WTC11 (cell line): Measurements from ENCODE around the gene FAAP24. TPM values are rescaled to one million over a fixed set of nuclear protein-coding genes. Genes with fewer than 3 reads are reported as not detected.

Source experiments
- ATAC-seq: fragments of 200-7000 bp; cut with Tn5 transposase; 2 replicates; pipeline ENCODE4 v1.10.0; 2021; ENCODE audit warnings: mild to moderate bottlenecking, moderate library complexity
- CTCF ChIA-PET: fragments of 300-600 bp; sonication (Branson Sonifier 250); formaldehyde crosslinking; loops from one replicate; lab custom pipeline; 2021; ENCODE audit warnings: antibody characterized with exemption; lab: Charles Lee
- POLR2A ChIA-PET: fragments of 350-600 bp; sonication (Branson Sonifier 250); formaldehyde crosslinking; loops from one replicate; lab custom pipeline; 2021; ENCODE audit warnings: antibody characterized with exemption; lab: Charles Lee
- DNase-seq: peaks from one replicate; pipeline ENCODE4 v3.0.0; 2021; ENCODE audit warnings: low spot score
- H3K27ac Mint-ChIP-seq: 2 replicates; pipeline ENCODE4 v1.8.0; 2021; ENCODE audit warnings: mixed read lengths
- H3K27me3 Mint-ChIP-seq: 2 replicates; pipeline ENCODE4 v1.8.0; 2021; ENCODE audit warnings: low read depth, mild to moderate bottlenecking, moderate library complexity, mixed read lengths
- H3K36me3 Mint-ChIP-seq: 2 replicates; pipeline ENCODE4 v1.8.0; 2021; ENCODE audit warnings: mixed read lengths
- H3K4me1 Mint-ChIP-seq: 2 replicates; pipeline ENCODE4 v1.8.0; 2022; ENCODE audit warnings: mixed read lengths
- H3K4me3 Mint-ChIP-seq: 2 replicates; pipeline ENCODE4 v1.8.0; 2021; ENCODE audit warnings: mild to moderate bottlenecking, moderate library complexity, mixed read lengths
- H3K9me3 Mint-ChIP-seq: 2 replicates; pipeline ENCODE4 v1.8.0; 2021; ENCODE audit warnings: mixed read lengths
- ATF3 ChIP-seq: sonication (generic); formaldehyde crosslinking; conservative IDR thresholded peaks from 2 replicates; pipeline ENCODE4 v1.8.1; 2022; ENCODE audit warnings: mild to moderate bottlenecking, missing genetic modification reagents
- ATF6 ChIP-seq: sonication (generic); formaldehyde crosslinking; IDR thresholded peaks from 2 replicates; pipeline ENCODE4 v1.8.1; 2023; ENCODE audit warnings: mild to moderate bottlenecking, missing genetic modification reagents
- CBFB ChIP-seq: sonication (generic); formaldehyde crosslinking; IDR thresholded peaks from 2 replicates; pipeline ENCODE4 v1.8.1; 2022; ENCODE audit warnings: mild to moderate bottlenecking, low read depth, missing genetic modification reagents
- CDX4 ChIP-seq: fragments of 250-450 bp; sonication (Bioruptor Pico); IDR thresholded peaks from 2 replicates; pipeline ENCODE4 v1.9.0; 2021; ENCODE audit warnings: moderate library complexity, mild to moderate bottlenecking, inconsistent platforms, borderline replicate concordance
- CREB1 ChIP-seq: sonication (generic); formaldehyde crosslinking; IDR thresholded peaks from 2 replicates; pipeline ENCODE4 v1.8.0; 2023; ENCODE audit warnings: mild to moderate bottlenecking, missing genetic modification reagents
- E2F5 ChIP-seq: sonication (generic); formaldehyde crosslinking; IDR thresholded peaks from 2 replicates; pipeline ENCODE4 v1.8.1; 2022; ENCODE audit warnings: mild to moderate bottlenecking, moderate library complexity, missing genetic modification reagents
- ESRRA ChIP-seq: sonication (generic); formaldehyde crosslinking; IDR thresholded peaks from 2 replicates; pipeline ENCODE4 v1.8.1; 2022; ENCODE audit warnings: mild to moderate bottlenecking, missing genetic modification reagents, borderline replicate concordance
- GRHL2 ChIP-seq: fragments of 250-450 bp; sonication (Bioruptor Pico); IDR thresholded peaks from 2 replicates; pipeline ENCODE4 v1.8.0; 2022; ENCODE audit warnings: mild to moderate bottlenecking, moderate library complexity; ENCODE audit not compliant: insufficient replicate concordance, severe bottlenecking
- GTF2I ChIP-seq: fragments of 250-450 bp; sonication (Bioruptor Pico); conservative IDR thresholded peaks from 2 replicates; pipeline ENCODE4 v1.4.0; 2021; ENCODE audit warnings: mild to moderate bottlenecking
- HMGA2 ChIP-seq: fragments of 250-450 bp; sonication (Bioruptor Pico); IDR thresholded peaks from 2 replicates; pipeline ENCODE4 v1.4.0; 2021; ENCODE audit warnings: mild to moderate bottlenecking, moderate library complexity
- IRF1 ChIP-seq: sonication (generic); formaldehyde crosslinking; IDR thresholded peaks from 2 replicates; pipeline ENCODE4 v1.8.0; 2023; ENCODE audit warnings: missing genetic modification reagents
- JAZF1 ChIP-seq: fragments of 250-450 bp; sonication (Bioruptor Pico); IDR thresholded peaks from 2 replicates; pipeline ENCODE4 v1.9.0; 2021; ENCODE audit warnings: moderate library complexity, mild to moderate bottlenecking, inconsistent platforms
- KAT7 ChIP-seq: sonication (generic); formaldehyde crosslinking; IDR thresholded peaks from 2 replicates; pipeline ENCODE4 v1.8.1; 2023; ENCODE audit warnings: missing genetic modification reagents, mild to moderate bottlenecking, borderline replicate concordance
- MLX ChIP-seq: sonication (generic); formaldehyde crosslinking; IDR thresholded peaks from 2 replicates; pipeline ENCODE4 v1.8.1; 2023; ENCODE audit warnings: mild to moderate bottlenecking, missing genetic modification reagents, moderate library complexity
- NFATC4 ChIP-seq: fragments of 250-450 bp; sonication (Bioruptor Pico); IDR thresholded peaks from 2 replicates; pipeline ENCODE4 v1.9.0; 2021; ENCODE audit warnings: mild to moderate bottlenecking
- NFYB ChIP-seq: sonication (generic); formaldehyde crosslinking; conservative IDR thresholded peaks from 2 replicates; pipeline ENCODE4 v1.8.0; 2022; ENCODE audit warnings: low read depth, missing genetic modification reagents
- NR2C2 ChIP-seq: sonication (generic); formaldehyde crosslinking; IDR thresholded peaks from 2 replicates; pipeline ENCODE4 v1.8.0; 2022; ENCODE audit warnings: mild to moderate bottlenecking, missing genetic modification reagents
- OVOL2 ChIP-seq: fragments of 250-450 bp; sonication (Bioruptor Pico); IDR thresholded peaks from 2 replicates; pipeline ENCODE4 v1.9.0; 2021; ENCODE audit warnings: mild to moderate bottlenecking, borderline replicate concordance
- SOX15 ChIP-seq: fragments of 250-450 bp; sonication (Bioruptor Pico); IDR thresholded peaks from 2 replicates; pipeline ENCODE4 v1.9.0; 2021; ENCODE audit warnings: mild to moderate bottlenecking
- STAT6 ChIP-seq: sonication (generic); formaldehyde crosslinking; conservative IDR thresholded peaks from 2 replicates; pipeline ENCODE4 v1.8.1; 2023; ENCODE audit warnings: mild to moderate bottlenecking, low read depth, missing genetic modification reagents, moderate library complexity
- TEAD1 ChIP-seq: sonication (generic); formaldehyde crosslinking; IDR thresholded peaks from 2 replicates; pipeline ENCODE4 v1.8.0; 2022; ENCODE audit warnings: mild to moderate bottlenecking, missing genetic modification reagents
- TEAD4 ChIP-seq: sonication (generic); formaldehyde crosslinking; IDR thresholded peaks from 2 replicates; pipeline ENCODE4 v1.8.0; 2022; ENCODE audit warnings: mild to moderate bottlenecking, missing genetic modification reagents
- USF1 ChIP-seq: sonication (generic); formaldehyde crosslinking; IDR thresholded peaks from 2 replicates; pipeline ENCODE4 v1.8.0; 2022; ENCODE audit warnings: mild to moderate bottlenecking, missing genetic modification reagents
- USF2 ChIP-seq: sonication (generic); formaldehyde crosslinking; IDR thresholded peaks from 2 replicates; pipeline ENCODE4 v1.8.1; 2023; ENCODE audit warnings: mild to moderate bottlenecking, missing genetic modification reagents, moderate library complexity
- ZBTB21 ChIP-seq: sonication (generic); formaldehyde crosslinking; IDR thresholded peaks from 2 replicates; pipeline ENCODE4 v1.8.1; 2023; ENCODE audit warnings: mild to moderate bottlenecking, missing genetic modification reagents, borderline replicate concordance
- ZNF263 ChIP-seq: sonication (generic); formaldehyde crosslinking; IDR thresholded peaks from 2 replicates; pipeline ENCODE4 v1.8.1; 2022; ENCODE audit warnings: low read depth, mild to moderate bottlenecking, moderate library complexity, missing genetic modification reagents
- ZNF317 ChIP-seq: sonication (generic); formaldehyde crosslinking; IDR thresholded peaks from 2 replicates; pipeline ENCODE4 v1.8.1; 2023; ENCODE audit warnings: low read depth, mild to moderate bottlenecking, moderate library complexity, missing genetic modification reagents, borderline replicate concordance
- ZNF396 ChIP-seq: fragments of 250-450 bp; sonication (Bioruptor Pico); IDR thresholded peaks from 2 replicates; pipeline ENCODE4 v1.8.0; 2021; ENCODE audit warnings: mild to moderate bottlenecking, moderate library complexity, borderline replicate concordance
- total RNA-seq: library from RNA; stranded (reverse); gene quantifications from 3 replicates; pipeline ENCODE4 v1.2.3, GENCODE V29; 2021

FAAP24 gene
- total RNA-seq, 1 experiment from 2014 or later, result 5.3 TPM

GRCh38 chr19:33000510-33000909, 28.5 kb downstream of the FAAP24 start:
- Mint-ChIP-seq H3K9me3 (no peaks in the 10 kb centered on the region), H3K27me3 (no peaks in the 10 kb centered on the region), H3K27ac (peak overlapping the region; percentile 69), H3K4me1 (peaks cover 3% of the 10 kb centered on the region), H3K4me3 (no peak overlapping the region), H3K36me3 (peaks cover 44% of the 10 kb centered on the region)
- DNase-seq, result no peak
- ChIA-PET POLR2A (no interaction called here), CTCF (no interaction called here)
- no peak for ATAC-seq
- TF ChIP-seq NFATC4 (CRISPR knock-in tag), result no peak
- TF ChIP-seq ATF3 (CRISPR knock-in tag), result no peak
- TF ChIP-seq KAT7 (CRISPR knock-in tag), result no peak
- TF ChIP-seq HMGA2 (CRISPR knock-in tag), result no peak
- TF ChIP-seq ZNF263, result no peak
- TF ChIP-seq NR2C2, result no peak
- no peak for TF ChIP-seq CDX4 (CRISPR knock-in tag)
- no peak for TF ChIP-seq ATF6
- TF ChIP-seq ZNF396 (CRISPR knock-in tag), result no peak
- TF ChIP-seq GTF2I, result no peak
- no peak for TF ChIP-seq E2F5 (CRISPR knock-in tag)
- no peak for TF ChIP-seq OVOL2 (CRISPR knock-in tag)
- no peak for TF ChIP-seq TEAD4
- no peak for TF ChIP-seq CREB1 (CRISPR knock-in tag)
- no peak for TF ChIP-seq MLX (CRISPR knock-in tag)
- no peak for TF ChIP-seq SOX15 (CRISPR knock-in tag)
- TF ChIP-seq IRF1 (CRISPR knock-in tag), result no peak
- TF ChIP-seq CBFB (CRISPR knock-in tag), result no peak
- TF ChIP-seq NFYB (CRISPR knock-in tag), result no peak

- H3K27me3 Mint-ChIP-seq, result no peaks in the 10 kb centered on the region
- H3K27ac Mint-ChIP-seq, result no peak overlapping the region
- H3K4me3 Mint-ChIP-seq, result no peak overlapping the region
- CTCF ChIA-PET, result no interaction called here
- ATAC-seq, result no peak
- POLR2A ChIA-PET, result no interaction called here
- H3K9me3 Mint-ChIP-seq, result no peaks in the 10 kb centered on the region
- peaks cover 5% of the 10 kb centered on the region for H3K4me1 Mint-ChIP-seq
- DNase-seq, result no peak
- H3K36me3 Mint-ChIP-seq, result peaks cover 42% of the 10 kb centered on the region
- TF ChIP-seq ZNF317 (CRISPR knock-in tag), result no peak
- no peak for TF ChIP-seq JAZF1 (CRISPR knock-in tag)
- no peak for TF ChIP-seq ZBTB21 (CRISPR knock-in tag)
- no peak for TF ChIP-seq USF2 (CRISPR knock-in tag)
- TF ChIP-seq ESRRA (CRISPR knock-in tag), result no peak
- TF ChIP-seq TEAD1 (CRISPR knock-in tag), result no peak
- no peak for TF ChIP-seq USF1 (CRISPR knock-in tag)
- no peak for TF ChIP-seq GRHL2
- no peak for TF ChIP-seq STAT6 (CRISPR knock-in tag)
- TF ChIP-seq CBFB (CRISPR knock-in tag), result no peak
Measured at GRCh38 chr19:33000910-33001309, 28.9 kb downstream of the FAAP24 start.
